CD4-positive, alpha-beta T cell (primary cell): ENCODE data around the gene BIK. TPM values are rescaled to one million over a fixed set of nuclear protein-coding genes. Genes with fewer than 3 reads are reported as not detected.

Experiments used
- ATAC-seq: fragments of 200-7000 bp; cut with Tn5 transposase; one replicate; pipeline ENCODE4 v1.10.0; 2022; ENCODE audit warnings: mild to moderate bottlenecking; ENCODE audit not compliant: poor library complexity
- CTCF ChIA-PET: fragments of 350-600 bp; sonication (Branson Sonifier 250); formaldehyde crosslinking; loops from one replicate; lab custom pipeline; 2021; ENCODE audit warnings: antibody characterized with exemption, inconsistent platforms; lab: Charles Lee
- POLR2A ChIA-PET: fragments of 350-600 bp; sonication (Branson Sonifier 250); formaldehyde crosslinking; loops from one replicate; lab custom pipeline; 2021; ENCODE audit warnings: antibody characterized with exemption, inconsistent platforms; lab: Charles Lee
- DNase-seq, 14 experiments: peaks; one replicate each; pipeline ENCODE4 v3.0.0-alpha.2; 2013 to 2020; ENCODE audit warnings: mixed read lengths in 2 of 14
- H3K27ac ChIP-seq, 2 donors: one replicate each; pipeline versions ENCODE4 v1.5.1 to v1.7.0; 2013; ENCODE audit warnings: low read length in 2 of 2, low read depth in 1 of 2, mild to moderate bottlenecking in 1 of 2
- H3K27me3 ChIP-seq, 2 experiments: 1 replicate in 1 of 2; 2 replicates in 1 of 2; pipeline versions ENCODE4 v1.6.1 to v1.7.0; 2013; ENCODE audit warnings: low read length in 2 of 2, control low read depth in 1 of 2, mild to moderate bottlenecking in 1 of 2, moderate library complexity in 1 of 2; ENCODE audit not compliant: insufficient read depth in 2 of 2, control insufficient read depth in 1 of 2
- H3K36me3 ChIP-seq: one replicate; pipeline ENCODE4 v1.6.1; 2013; ENCODE audit warnings: low read length, control low read depth; ENCODE audit not compliant: insufficient read depth
- H3K4me1 ChIP-seq: one replicate; pipeline ENCODE4 v1.6.1; 2013; ENCODE audit warnings: low read length, control low read depth; ENCODE audit not compliant: insufficient read depth
- H3K4me3 ChIP-seq: one replicate; pipeline ENCODE4 v1.5.1; 2013; ENCODE audit warnings: mild to moderate bottlenecking, low read length, moderate library complexity
- H3K9me3 ChIP-seq, 2 experiments: 1 replicate in 1 of 2; 2 replicates in 1 of 2; pipeline versions ENCODE4 v1.6.1 to v1.7.0; 2013; ENCODE audit warnings: low read length in 2 of 2, mild to moderate bottlenecking in 2 of 2, control low read depth in 1 of 2, moderate library complexity in 1 of 2; ENCODE audit not compliant: control insufficient read depth in 1 of 2, insufficient read depth in 1 of 2
- H3K27ac Mint-ChIP-seq: one replicate; pipeline ENCODE4 v1.8.0; 2020; ENCODE audit warnings: mixed read lengths
- H3K27me3 Mint-ChIP-seq: one replicate; pipeline ENCODE4 v1.8.0; 2021; ENCODE audit warnings: mixed read lengths
- H3K36me3 Mint-ChIP-seq: one replicate; pipeline ENCODE4 v1.8.0; 2021; ENCODE audit warnings: low read depth, mixed read lengths
- H3K4me1 Mint-ChIP-seq: one replicate; pipeline ENCODE4 v1.8.0; 2021; ENCODE audit warnings: low read depth, mixed read lengths
- H3K4me3 Mint-ChIP-seq: one replicate; pipeline ENCODE4 v1.8.0; 2020; ENCODE audit warnings: mild to moderate bottlenecking, mixed read lengths
- H3K9me3 Mint-ChIP-seq: one replicate; pipeline ENCODE4 v1.8.0; 2020; ENCODE audit warnings: mixed read lengths
- intact Hi-C, 2 experiments: fragments of 100-400 bp; cut with DNase I in 1 of 2; cut with micrococcal nuclease in 1 of 2; formaldehyde crosslinking; loops; one replicate each; pipeline versions ENCODE4 v1.15.1 to v1.9.0; 2023 to 2025; cut with DNase I, micrococcal nuclease
- total RNA-seq, 174 experiments: library from RNA in 2 of 174; stranded (reverse) in 2 of 174; gene quantifications; one replicate each; pipeline ENCODE4 v1.2.3 and lab custom pipeline; 2021 to 2026
- TF ChIP-seq, protein P1 (sequence below): fragments of 200-600 bp; IDR thresholded peaks from one replicate; pipeline ENCODE4 v1.8.0; 2022; ENCODE audit warnings: antibody characterized with exemption, mild to moderate bottlenecking

Gene BIK
- total RNA-seq, 2 experiments from 2014 or later, result 1.6 to 2.1 TPM

DNA sequence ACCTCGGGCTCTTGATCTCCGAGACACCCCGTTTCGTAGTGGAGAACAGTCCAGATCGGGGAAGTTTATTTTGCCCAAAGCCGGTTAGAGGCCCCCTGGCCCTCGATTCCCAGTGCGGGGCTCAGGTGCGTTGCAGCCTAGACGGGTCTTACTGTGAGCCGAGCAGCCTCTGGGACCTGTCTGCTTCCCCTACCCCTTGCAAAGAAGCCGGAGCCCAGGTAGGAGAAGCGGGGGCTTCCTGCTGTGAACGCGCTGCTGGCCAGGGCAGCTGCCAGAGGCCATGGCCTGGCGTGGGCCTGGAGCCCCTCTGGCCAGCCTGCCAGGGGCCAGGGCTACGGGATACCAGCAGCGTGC is 41.4 kb downstream of the BIK start:
- H3K4me1 Mint-ChIP-seq, result peaks cover 34% of the 10 kb centered on the region
- CTCF ChIA-PET, result interaction anchor here (1.5 kb wide), 1 partner anchor 35 kb away, joined by 7 read pairs; the partner anchor contains the start of gene TTLL12
- H3K27me3 Mint-ChIP-seq, result no peaks in the 10 kb centered on the region
- peak overlapping the region; percentile 83 for H3K27ac Mint-ChIP-seq
- H3K36me3 ChIP-seq, result peaks cover 5% of the 10 kb centered on the region
- POLR2A ChIA-PET, result interaction anchor here (0.8 to 1.6 kb wide), 3 partner anchors 9 to 35 kb away, joined by 3 to 20 read pairs (median 9); partner anchors contain the start of genes MCAT and TTLL12
- no peaks in the 10 kb centered on the region for H3K9me3 ChIP-seq
- H3K4me3 ChIP-seq, result peak overlapping the region; percentile 74
- H3K9me3 Mint-ChIP-seq, result no peaks in the 10 kb centered on the region
- H3K4me3 Mint-ChIP-seq, result peak overlapping the region; percentile 88
- no peaks in the 10 kb centered on the region for H3K27me3 ChIP-seq
- H3K4me1 ChIP-seq, result peaks cover 46% of the 10 kb centered on the region
- intact Hi-C loops, result loop anchor here (1.0 to 5.0 kb wide), 3 partner anchors 34 to 1345 kb away; partner anchors contain the start of genes RTL6 (in 1 of the 2) and TTLL12 (in 1 of the 2)
- H3K27ac ChIP-seq, result peak overlapping the region; percentile 56 to 60
- H3K36me3 Mint-ChIP-seq, result peaks cover 4% of the 10 kb centered on the region
- TF ChIP-seq, protein P1, sequence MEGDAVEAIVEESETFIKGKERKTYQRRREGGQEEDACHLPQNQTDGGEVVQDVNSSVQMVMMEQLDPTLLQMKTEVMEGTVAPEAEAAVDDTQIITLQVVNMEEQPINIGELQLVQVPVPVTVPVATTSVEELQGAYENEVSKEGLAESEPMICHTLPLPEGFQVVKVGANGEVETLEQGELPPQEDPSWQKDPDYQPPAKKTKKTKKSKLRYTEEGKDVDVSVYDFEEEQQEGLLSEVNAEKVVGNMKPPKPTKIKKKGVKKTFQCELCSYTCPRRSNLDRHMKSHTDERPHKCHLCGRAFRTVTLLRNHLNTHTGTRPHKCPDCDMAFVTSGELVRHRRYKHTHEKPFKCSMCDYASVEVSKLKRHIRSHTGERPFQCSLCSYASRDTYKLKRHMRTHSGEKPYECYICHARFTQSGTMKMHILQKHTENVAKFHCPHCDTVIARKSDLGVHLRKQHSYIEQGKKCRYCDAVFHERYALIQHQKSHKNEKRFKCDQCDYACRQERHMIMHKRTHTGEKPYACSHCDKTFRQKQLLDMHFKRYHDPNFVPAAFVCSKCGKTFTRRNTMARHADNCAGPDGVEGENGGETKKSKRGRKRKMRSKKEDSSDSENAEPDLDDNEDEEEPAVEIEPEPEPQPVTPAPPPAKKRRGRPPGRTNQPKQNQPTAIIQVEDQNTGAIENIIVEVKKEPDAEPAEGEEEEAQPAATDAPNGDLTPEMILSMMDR, result no peak
- ATAC-seq (peak; percentile 46), DNase-seq (peak in 3 of 14 experiments; percentile 14 to 20 (median 16))

DNA sequence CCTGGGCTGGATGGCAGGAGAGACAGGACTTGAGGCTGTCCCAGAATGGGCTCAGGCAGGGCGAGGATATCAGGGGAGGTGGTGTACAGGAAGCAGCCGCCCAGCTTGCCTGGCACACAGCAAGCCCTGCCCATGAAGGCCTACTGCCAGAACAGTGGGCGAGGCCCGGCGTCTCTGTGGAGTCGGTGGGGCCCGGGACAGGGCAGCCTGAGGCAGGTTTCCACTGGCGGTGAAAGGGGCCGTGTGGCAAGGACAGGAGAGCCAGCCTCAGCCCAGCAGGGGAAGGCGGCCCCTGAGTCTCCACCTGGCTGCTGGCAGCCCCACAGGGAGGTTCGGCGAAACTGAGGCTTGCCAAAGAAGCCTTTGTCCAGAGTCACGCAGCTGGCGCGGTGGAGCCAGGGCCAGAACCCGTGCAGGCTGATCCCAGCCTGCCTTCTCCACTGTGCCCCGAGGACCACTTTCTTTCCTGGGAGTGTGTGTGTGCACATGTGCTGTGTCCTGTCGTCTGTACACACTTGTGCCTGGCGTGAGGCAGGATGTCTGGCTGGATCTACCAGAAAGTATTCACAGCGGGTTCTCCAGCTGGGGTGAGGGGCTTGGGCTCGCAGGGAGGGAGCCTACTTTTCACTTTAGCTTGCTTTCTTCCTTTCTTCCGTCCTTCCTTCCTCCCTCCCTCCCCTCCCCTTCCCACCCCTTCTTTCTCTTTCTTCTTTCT is 42.0 kb downstream of the BIK start:
- intact Hi-C loops, result loop anchor here (1.0 to 5.0 kb wide), 3 partner anchors 34 to 1345 kb away; partner anchors contain the start of genes RTL6 (in 1 of the 2) and TTLL12 (in 1 of the 2)
- no peaks in the 10 kb centered on the region for H3K27me3 Mint-ChIP-seq
- DNase-seq, result peak; percentile 33 to 78 (median 61)
- TF ChIP-seq, protein P1, result no peak
- Histone ChIP-seq H3K9me3 (no peaks in the 10 kb centered on the region), H3K36me3 (peaks cover 5% of the 10 kb centered on the region), H3K4me3 (peak overlapping the region; percentile 74), H3K4me1 (peaks cover 46% of the 10 kb centered on the region), H3K27ac (peak overlapping the region; percentile 56 to 60), H3K27me3 (no peaks in the 10 kb centered on the region)
- H3K36me3 Mint-ChIP-seq, result peaks cover 4% of the 10 kb centered on the region
- CTCF ChIA-PET, result interaction anchor here (0.8 to 1.5 kb wide), 2 partner anchors 10 to 35 kb away, joined by 4 to 7 read pairs; partner anchors contain the start of gene TTLL12
- peaks cover 28% of the 10 kb centered on the region for H3K4me1 Mint-ChIP-seq
- H3K4me3 Mint-ChIP-seq, result peak overlapping the region; percentile 88
- peak; percentile 92 for ATAC-seq
- peak overlapping the region; percentile 83 for H3K27ac Mint-ChIP-seq
- POLR2A ChIA-PET, result interaction anchor here (0.8 to 1.6 kb wide), 3 partner anchors 9 to 34 kb away, joined by 3 to 20 read pairs (median 9); partner anchors contain the start of genes MCAT and TTLL12
- H3K9me3 Mint-ChIP-seq, result no peaks in the 10 kb centered on the region

DNA sequence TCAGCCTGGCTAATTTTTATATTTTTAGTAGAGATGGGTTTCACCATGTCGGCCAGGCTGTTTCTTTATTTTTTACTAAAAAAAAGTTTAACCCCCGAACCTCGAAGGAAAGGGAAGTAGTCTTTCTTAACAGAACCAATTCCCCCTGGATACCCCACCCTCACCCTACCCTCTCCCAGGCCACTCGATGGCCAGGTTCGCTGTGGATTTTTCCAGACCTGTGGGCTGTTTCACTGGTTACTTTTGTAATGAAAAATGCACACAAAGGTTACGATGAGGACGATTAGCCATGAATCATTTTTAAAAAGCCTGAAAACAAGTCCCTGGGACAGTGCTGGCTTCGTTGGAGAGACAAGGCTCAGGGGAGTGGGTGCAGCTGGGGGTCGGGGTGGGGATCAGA is 43.3 kb downstream of the BIK start:
- no peak for ATAC-seq
- Histone ChIP-seq H3K9me3 (no peaks in the 10 kb centered on the region), H3K27me3 (no peaks in the 10 kb centered on the region), H3K4me1 (peaks cover 44% of the 10 kb centered on the region), H3K27ac (no peak overlapping the region), H3K36me3 (peaks cover 5% of the 10 kb centered on the region), H3K4me3 (no peak overlapping the region)
- TF ChIP-seq, protein P1, result no peak
- no peaks in the 10 kb centered on the region for H3K9me3 Mint-ChIP-seq
- H3K27me3 Mint-ChIP-seq, result no peaks in the 10 kb centered on the region
- ChIA-PET CTCF (no interaction called here), POLR2A (no interaction called here)
- H3K27ac Mint-ChIP-seq, result no peak overlapping the region
- intact Hi-C loops, result loop anchor here (5.0 kb wide), 2 partner anchors 33 to 1343 kb away; partner anchors contain the start of genes RTL6 (in 1 of the 2) and TTLL12 (in 1 of the 2)
- H3K4me1 Mint-ChIP-seq, result peaks cover 18% of the 10 kb centered on the region
- H3K36me3 Mint-ChIP-seq, result peaks cover 4% of the 10 kb centered on the region
- no peak for DNase-seq
- no peak overlapping the region for H3K4me3 Mint-ChIP-seq
